Adrenal gland (tissue), 5 donors: ENCODE data around the gene BRIP1.

Source experiments
- POLR2A ChIP-seq, 2 donors: fragments of 450-650 bp; IDR thresholded peaks; one replicate each; pipeline ENCODE4 v1.6.1; 2017; ENCODE audit warnings: antibody characterized with exemption in 2 of 2, mild to moderate bottlenecking in 2 of 2, moderate library complexity in 1 of 2
- TF ChIP-seq, protein P1 (sequence below), 6 experiments: fragments of 450-650 bp in 4 of 6; fragments of 200-600 bp in 2 of 6; sonication (generic) in 1 of 6; IDR thresholded peaks; 1 replicate in 5 of 6; 2 replicates in 1 of 6; pipeline versions ENCODE4 v1.5.1 to v1.8.0; 2016 to 2021; ENCODE audit warnings: antibody characterized with exemption in 6 of 6, mild to moderate bottlenecking in 2 of 6, moderate library complexity in 1 of 6
- donor health status: DM: no; HTN: no; CAD: no.

DNA sequence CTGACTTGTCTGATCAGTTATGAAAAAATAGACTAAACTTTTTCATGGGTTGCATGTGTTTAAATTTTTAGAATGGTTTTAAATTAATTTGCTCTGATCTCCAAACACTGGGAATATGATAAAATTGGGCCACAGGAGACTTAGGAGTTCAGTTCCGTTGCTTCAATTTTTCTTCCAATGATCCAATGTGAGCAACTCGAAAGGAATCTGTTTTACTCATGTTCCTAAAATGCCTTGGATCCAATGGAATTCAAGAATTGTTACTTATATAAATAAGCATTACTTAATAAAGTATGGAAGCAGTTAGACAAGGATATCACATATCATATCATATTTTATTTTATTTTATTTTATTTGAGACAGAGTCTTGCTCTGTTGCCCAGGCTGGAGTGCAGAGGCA, 216.3 kb downstream of the BRIP1 start:
- TF ChIP-seq, protein P1, sequence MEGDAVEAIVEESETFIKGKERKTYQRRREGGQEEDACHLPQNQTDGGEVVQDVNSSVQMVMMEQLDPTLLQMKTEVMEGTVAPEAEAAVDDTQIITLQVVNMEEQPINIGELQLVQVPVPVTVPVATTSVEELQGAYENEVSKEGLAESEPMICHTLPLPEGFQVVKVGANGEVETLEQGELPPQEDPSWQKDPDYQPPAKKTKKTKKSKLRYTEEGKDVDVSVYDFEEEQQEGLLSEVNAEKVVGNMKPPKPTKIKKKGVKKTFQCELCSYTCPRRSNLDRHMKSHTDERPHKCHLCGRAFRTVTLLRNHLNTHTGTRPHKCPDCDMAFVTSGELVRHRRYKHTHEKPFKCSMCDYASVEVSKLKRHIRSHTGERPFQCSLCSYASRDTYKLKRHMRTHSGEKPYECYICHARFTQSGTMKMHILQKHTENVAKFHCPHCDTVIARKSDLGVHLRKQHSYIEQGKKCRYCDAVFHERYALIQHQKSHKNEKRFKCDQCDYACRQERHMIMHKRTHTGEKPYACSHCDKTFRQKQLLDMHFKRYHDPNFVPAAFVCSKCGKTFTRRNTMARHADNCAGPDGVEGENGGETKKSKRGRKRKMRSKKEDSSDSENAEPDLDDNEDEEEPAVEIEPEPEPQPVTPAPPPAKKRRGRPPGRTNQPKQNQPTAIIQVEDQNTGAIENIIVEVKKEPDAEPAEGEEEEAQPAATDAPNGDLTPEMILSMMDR (IDR thresholded peaks at IDR 0.05) = no peak
- no peak for TF ChIP-seq POLR2A (IDR thresholded peaks at IDR 0.05)
